CD4-positive, alpha-beta T cell (primary cell): Measurements from ENCODE around the gene SOX5. TPM values are rescaled to one million over a fixed set of nuclear protein-coding genes. Genes with fewer than 3 reads are reported as not detected.

Experiments used
- ATAC-seq: fragments of 200-7000 bp; cut with Tn5 transposase; one replicate; pipeline ENCODE4 v1.10.0; 2022; ENCODE audit warnings: mild to moderate bottlenecking; ENCODE audit not compliant: poor library complexity
- CTCF ChIA-PET: fragments of 350-600 bp; sonication (Branson Sonifier 250); formaldehyde crosslinking; loops from one replicate; lab custom pipeline; 2021; ENCODE audit warnings: antibody characterized with exemption, inconsistent platforms; lab: Charles Lee
- POLR2A ChIA-PET: fragments of 350-600 bp; sonication (Branson Sonifier 250); formaldehyde crosslinking; loops from one replicate; lab custom pipeline; 2021; ENCODE audit warnings: antibody characterized with exemption, inconsistent platforms; lab: Charles Lee
- DNase-seq, 14 experiments: peaks; one replicate each; pipeline ENCODE4 v3.0.0-alpha.2; 2013 to 2020; ENCODE audit warnings: mixed read lengths in 2 of 14
- H3K27ac ChIP-seq, 2 donors: one replicate each; pipeline versions ENCODE4 v1.5.1 to v1.7.0; 2013; ENCODE audit warnings: low read length in 2 of 2, low read depth in 1 of 2, mild to moderate bottlenecking in 1 of 2
- H3K27me3 ChIP-seq, 2 experiments: 1 replicate in 1 of 2; 2 replicates in 1 of 2; pipeline versions ENCODE4 v1.6.1 to v1.7.0; 2013; ENCODE audit warnings: low read length in 2 of 2, control low read depth in 1 of 2, mild to moderate bottlenecking in 1 of 2, moderate library complexity in 1 of 2; ENCODE audit not compliant: insufficient read depth in 2 of 2, control insufficient read depth in 1 of 2
- H3K36me3 ChIP-seq: one replicate; pipeline ENCODE4 v1.6.1; 2013; ENCODE audit warnings: low read length, control low read depth; ENCODE audit not compliant: insufficient read depth
- H3K4me1 ChIP-seq: one replicate; pipeline ENCODE4 v1.6.1; 2013; ENCODE audit warnings: low read length, control low read depth; ENCODE audit not compliant: insufficient read depth
- H3K4me3 ChIP-seq: one replicate; pipeline ENCODE4 v1.5.1; 2013; ENCODE audit warnings: mild to moderate bottlenecking, low read length, moderate library complexity
- H3K9me3 ChIP-seq, 2 experiments: 1 replicate in 1 of 2; 2 replicates in 1 of 2; pipeline versions ENCODE4 v1.6.1 to v1.7.0; 2013; ENCODE audit warnings: low read length in 2 of 2, mild to moderate bottlenecking in 2 of 2, control low read depth in 1 of 2, moderate library complexity in 1 of 2; ENCODE audit not compliant: control insufficient read depth in 1 of 2, insufficient read depth in 1 of 2
- H3K27ac Mint-ChIP-seq: one replicate; pipeline ENCODE4 v1.8.0; 2020; ENCODE audit warnings: mixed read lengths
- H3K27me3 Mint-ChIP-seq: one replicate; pipeline ENCODE4 v1.8.0; 2021; ENCODE audit warnings: mixed read lengths
- H3K36me3 Mint-ChIP-seq: one replicate; pipeline ENCODE4 v1.8.0; 2021; ENCODE audit warnings: low read depth, mixed read lengths
- H3K4me1 Mint-ChIP-seq: one replicate; pipeline ENCODE4 v1.8.0; 2021; ENCODE audit warnings: low read depth, mixed read lengths
- H3K4me3 Mint-ChIP-seq: one replicate; pipeline ENCODE4 v1.8.0; 2020; ENCODE audit warnings: mild to moderate bottlenecking, mixed read lengths
- H3K9me3 Mint-ChIP-seq: one replicate; pipeline ENCODE4 v1.8.0; 2020; ENCODE audit warnings: mixed read lengths
- CTCF ChIP-seq: fragments of 200-600 bp; IDR thresholded peaks from one replicate; pipeline ENCODE4 v1.8.0; 2022; ENCODE audit warnings: antibody characterized with exemption, mild to moderate bottlenecking
- intact Hi-C, 2 experiments: fragments of 100-400 bp; cut with DNase I in 1 of 2; cut with micrococcal nuclease in 1 of 2; formaldehyde crosslinking; loops; one replicate each; pipeline versions ENCODE4 v1.15.1 to v1.9.0; 2023 to 2025; cut with DNase I, micrococcal nuclease
- total RNA-seq, 174 experiments: library from RNA in 2 of 174; stranded (reverse) in 2 of 174; gene quantifications; one replicate each; pipeline ENCODE4 v1.2.3 and lab custom pipeline; 2021 to 2026

Gene SOX5
- total RNA-seq, 2 experiments from 2014 or later: not detected

- H3K27ac Mint-ChIP-seq: no peak overlapping the region
- no peak overlapping the region for H3K4me3 Mint-ChIP-seq
- no peaks in the 10 kb centered on the region for H3K9me3 Mint-ChIP-seq
- Histone ChIP-seq H3K27ac (no peak overlapping the region), H3K4me1 (no peaks in the 10 kb centered on the region), H3K27me3 (no peaks in the 10 kb centered on the region), H3K4me3 (no peak overlapping the region), H3K9me3 (no peaks in the 10 kb centered on the region), H3K36me3 (no peaks in the 10 kb centered on the region)
- TF ChIP-seq CTCF: no peak
- ChIA-PET POLR2A (no interaction called here), CTCF (no interaction called here)
- intact Hi-C loops: no loop called here
- ATAC-seq: no peak
- H3K36me3 Mint-ChIP-seq: no peaks in the 10 kb centered on the region
- H3K4me1 Mint-ChIP-seq: no peaks in the 10 kb centered on the region
- no peaks in the 10 kb centered on the region for H3K27me3 Mint-ChIP-seq
- no peak for DNase-seq
These were observed 191.9 kb downstream of the SOX5 start for GRCh38 chr12:23757541-23757962.

GRCh38 chr12:23756416-23756815 lies 193.1 kb downstream of the SOX5 start:
- H3K9me3 ChIP-seq: no peaks in the 10 kb centered on the region
- Mint-ChIP-seq H3K27me3 (no peaks in the 10 kb centered on the region), H3K27ac (no peak overlapping the region), H3K4me1 (no peaks in the 10 kb centered on the region), H3K36me3 (no peaks in the 10 kb centered on the region), H3K4me3 (no peak overlapping the region), H3K9me3 (no peaks in the 10 kb centered on the region)
- no peaks in the 10 kb centered on the region for H3K4me1 ChIP-seq
- ChIA-PET POLR2A (no interaction called here), CTCF (no interaction called here)
- intact Hi-C loops: no loop called here
- ATAC-seq (no peak), DNase-seq (no peak)
- no peaks in the 10 kb centered on the region for H3K27me3 ChIP-seq
- no peak for TF ChIP-seq CTCF
- no peak overlapping the region for H3K27ac ChIP-seq
- H3K36me3 ChIP-seq: no peaks in the 10 kb centered on the region
- no peak overlapping the region for H3K4me3 ChIP-seq

GRCh38 chr12:23753628-23754365 lies 195.7 kb downstream of the SOX5 start:
- intact Hi-C loops: no loop called here
- ChIA-PET CTCF (no interaction called here), POLR2A (no interaction called here)
- no peak overlapping the region for H3K27ac ChIP-seq
- no peaks in the 10 kb centered on the region for H3K4me1 ChIP-seq
- no peak for DNase-seq
- H3K27ac Mint-ChIP-seq: no peak overlapping the region
- H3K9me3 ChIP-seq: no peaks in the 10 kb centered on the region
- H3K36me3 ChIP-seq: no peaks in the 10 kb centered on the region
- H3K27me3 ChIP-seq: no peaks in the 10 kb centered on the region
- no peaks in the 10 kb centered on the region for H3K4me1 Mint-ChIP-seq
- ATAC-seq: no peak
- H3K9me3 Mint-ChIP-seq: no peaks in the 10 kb centered on the region
- no peak overlapping the region for H3K4me3 Mint-ChIP-seq
- no peaks in the 10 kb centered on the region for H3K36me3 Mint-ChIP-seq
- H3K4me3 ChIP-seq: no peak overlapping the region
- H3K27me3 Mint-ChIP-seq: no peaks in the 10 kb centered on the region
- no peak for TF ChIP-seq CTCF
